HCT116 (cell line): ENCODE measurements around the gene PPP1R12C.

ENCODE experiments used
- CTCF ChIP-seq, 3 experiments: fragments of 200-600 bp in 1 of 3; sonication (generic) in 1 of 3; IDR thresholded peaks in 2 of 3; conservative IDR thresholded peaks in 1 of 3; 2 replicates each; pipeline ENCODE4 v1.5.1; 2012 to 2017; ENCODE audit warnings: low read depth in 2 of 3, low read length in 2 of 3, antibody characterized with exemption in 1 of 3, borderline replicate concordance in 1 of 3, control low read depth in 1 of 3, mild to moderate bottlenecking in 1 of 3, mixed read lengths in 1 of 3, mixed run types in 1 of 3, moderate library complexity in 1 of 3; ENCODE audit not compliant: insufficient read depth in 1 of 3
- EGR1 ChIP-seq: IDR thresholded peaks from 2 replicates; pipeline ENCODE4 v1.6.1; 2012; ENCODE audit warnings: low read depth
- EZH2 ChIP-seq: fragments of 200-600 bp; sonication (generic); IDR thresholded peaks from 2 replicates; pipeline ENCODE4 v1.6.1; 2017; ENCODE audit warnings: antibody characterized with exemption, mixed run types
- EZH2phosphoT487 ChIP-seq: fragments of 200-600 bp; IDR thresholded peaks from 2 replicates; pipeline ENCODE4 v1.6.1; 2018; ENCODE audit warnings: antibody characterized with exemption, borderline replicate concordance
- FOSL1 ChIP-seq: IDR thresholded peaks from 2 replicates; pipeline ENCODE4 v1.6.1; 2012; ENCODE audit warnings: low read depth
- MAX ChIP-seq: IDR thresholded peaks from 2 replicates; pipeline ENCODE4 v1.6.1; 2012
- POLR2A ChIP-seq: IDR thresholded peaks from 2 replicates; pipeline ENCODE4 v1.7.0; 2011; ENCODE audit warnings: borderline replicate concordance; ENCODE audit not compliant: insufficient read depth, insufficient read length; ENCODE audit errors: extremely low read depth
- POLR2AphosphoS5 ChIP-seq: IDR thresholded peaks from 2 replicates; pipeline ENCODE4 v1.6.1; 2011; ENCODE audit warnings: mild to moderate bottlenecking, low read depth, low read length, moderate library complexity
- RAD21 ChIP-seq: IDR thresholded peaks from 2 replicates; pipeline ENCODE4 v1.6.1; 2012; ENCODE audit warnings: low read depth, mild to moderate bottlenecking
- SIN3A ChIP-seq: IDR thresholded peaks from 2 replicates; pipeline ENCODE4 v1.6.1; 2012; ENCODE audit warnings: low read depth
- TF ChIP-seq, protein P1 (sequence below): IDR thresholded peaks from 2 replicates; pipeline ENCODE4 v1.6.1; 2012; ENCODE audit warnings: low read depth

- no peak for TF ChIP-seq POLR2A
- no peak for TF ChIP-seq CTCF (IDR thresholded peaks at IDR 0.05 in 2 of 3, conservative IDR thresholded peaks at IDR 0.05 in 1 of 3; ENCODE audit: borderline replicate concordance in 1 of 3, insufficient read depth in 1 of 3, low read depth in 2 of 3, low read length in 2 of 3)
- TF ChIP-seq RAD21, result no peak
- TF ChIP-seq FOSL1, result no peak
- TF ChIP-seq EZH2phosphoT487, result no peak
- TF ChIP-seq, protein P1, sequence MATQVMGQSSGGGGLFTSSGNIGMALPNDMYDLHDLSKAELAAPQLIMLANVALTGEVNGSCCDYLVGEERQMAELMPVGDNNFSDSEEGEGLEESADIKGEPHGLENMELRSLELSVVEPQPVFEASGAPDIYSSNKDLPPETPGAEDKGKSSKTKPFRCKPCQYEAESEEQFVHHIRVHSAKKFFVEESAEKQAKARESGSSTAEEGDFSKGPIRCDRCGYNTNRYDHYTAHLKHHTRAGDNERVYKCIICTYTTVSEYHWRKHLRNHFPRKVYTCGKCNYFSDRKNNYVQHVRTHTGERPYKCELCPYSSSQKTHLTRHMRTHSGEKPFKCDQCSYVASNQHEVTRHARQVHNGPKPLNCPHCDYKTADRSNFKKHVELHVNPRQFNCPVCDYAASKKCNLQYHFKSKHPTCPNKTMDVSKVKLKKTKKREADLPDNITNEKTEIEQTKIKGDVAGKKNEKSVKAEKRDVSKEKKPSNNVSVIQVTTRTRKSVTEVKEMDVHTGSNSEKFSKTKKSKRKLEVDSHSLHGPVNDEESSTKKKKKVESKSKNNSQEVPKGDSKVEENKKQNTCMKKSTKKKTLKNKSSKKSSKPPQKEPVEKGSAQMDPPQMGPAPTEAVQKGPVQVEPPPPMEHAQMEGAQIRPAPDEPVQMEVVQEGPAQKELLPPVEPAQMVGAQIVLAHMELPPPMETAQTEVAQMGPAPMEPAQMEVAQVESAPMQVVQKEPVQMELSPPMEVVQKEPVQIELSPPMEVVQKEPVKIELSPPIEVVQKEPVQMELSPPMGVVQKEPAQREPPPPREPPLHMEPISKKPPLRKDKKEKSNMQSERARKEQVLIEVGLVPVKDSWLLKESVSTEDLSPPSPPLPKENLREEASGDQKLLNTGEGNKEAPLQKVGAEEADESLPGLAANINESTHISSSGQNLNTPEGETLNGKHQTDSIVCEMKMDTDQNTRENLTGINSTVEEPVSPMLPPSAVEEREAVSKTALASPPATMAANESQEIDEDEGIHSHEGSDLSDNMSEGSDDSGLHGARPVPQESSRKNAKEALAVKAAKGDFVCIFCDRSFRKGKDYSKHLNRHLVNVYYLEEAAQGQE, result no peak
- TF ChIP-seq MAX, result no peak
- no peak for TF ChIP-seq POLR2AphosphoS5
- TF ChIP-seq SIN3A, result no peak
- TF ChIP-seq EGR1, result no peak
- no peak for TF ChIP-seq EZH2
Measured at GRCh38 chr19:55087542-55087901, 29.9 kb downstream of the PPP1R12C start.
